NCI-H2171 (cell line): ENCODE data around the gene ENTHD1.
"Not testable (repeated sequence)": the region's sequence is repeated elsewhere in the genome, so short reads cannot be mapped to it uniquely, and the experiment has no call there.

Experiments used
- DNase-seq: peaks from one replicate; lab custom pipeline; 2025; lab: John Stamatoyannopoulos, UW

The ENTHD1 gene

DNA sequence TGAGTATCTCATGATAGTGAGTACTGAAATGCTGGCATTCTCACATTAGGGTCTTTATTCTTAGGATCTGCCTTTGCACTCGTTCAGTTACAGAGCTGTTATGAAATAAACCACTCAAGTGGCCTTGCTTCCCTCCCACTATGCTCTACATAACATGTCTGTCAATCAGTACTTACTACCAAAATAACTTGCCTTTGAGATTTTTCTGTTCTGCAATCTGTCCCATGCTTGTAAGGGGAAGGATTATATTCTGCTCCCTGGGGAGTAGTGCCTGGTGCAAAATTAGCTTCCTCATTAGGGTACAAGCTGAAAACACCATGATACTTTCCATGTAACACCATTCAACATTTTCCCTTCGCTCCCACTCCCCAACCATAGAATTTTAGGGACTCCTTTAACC is 5.4 kb upstream of the ENTHD1 start:
- peak; percentile 71 for DNase-seq

DNA sequence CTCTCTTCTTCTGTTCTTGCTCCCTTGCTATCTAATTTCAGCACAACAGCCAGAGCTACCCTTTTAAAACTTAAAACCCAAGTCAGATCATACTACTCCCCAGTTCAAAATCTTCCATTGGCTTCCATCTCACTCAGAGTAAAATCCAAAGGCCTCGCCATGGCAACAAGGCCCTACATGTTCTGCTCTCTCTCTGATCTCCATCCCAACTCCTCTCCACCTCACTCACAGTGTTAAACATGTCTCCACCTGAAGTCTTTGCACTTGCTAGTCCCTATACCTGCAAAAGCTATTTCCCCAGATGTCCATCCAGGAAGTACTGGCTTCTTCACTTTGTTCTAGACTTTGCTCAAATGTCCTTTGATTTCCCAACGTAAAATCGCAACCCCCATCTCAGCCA is 4.3 kb upstream of the ENTHD1 start:
- DNase-seq: no peak

GRCh38 chr22:39896313-39896996 is 2.9 kb upstream of the ENTHD1 start:
- DNase-seq: no peak

DNA sequence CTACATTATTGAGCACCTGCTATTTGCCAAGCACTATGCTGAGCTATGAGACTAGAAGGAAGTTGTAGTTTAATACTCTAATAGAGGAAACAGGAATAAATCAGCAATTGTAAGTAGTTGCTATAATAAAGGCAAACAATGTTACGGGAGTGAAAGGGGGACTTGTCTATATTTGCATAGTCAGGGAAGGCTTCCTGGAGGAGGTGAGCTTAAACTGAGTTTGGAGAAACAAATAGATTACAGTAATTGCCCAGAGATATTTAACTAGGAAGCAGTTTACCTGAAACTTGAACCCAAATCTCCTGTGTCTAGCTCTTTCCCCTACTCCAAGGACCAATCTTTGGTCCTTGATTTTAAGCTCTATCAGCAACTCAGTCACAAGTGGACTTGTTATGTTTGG is 2.1 kb upstream of the ENTHD1 start:
- DNase-seq: no peak

- no peak for DNase-seq
Observed at GRCh38 chr22:39894554-39895092, 1.1 kb upstream of the ENTHD1 start.

DNA sequence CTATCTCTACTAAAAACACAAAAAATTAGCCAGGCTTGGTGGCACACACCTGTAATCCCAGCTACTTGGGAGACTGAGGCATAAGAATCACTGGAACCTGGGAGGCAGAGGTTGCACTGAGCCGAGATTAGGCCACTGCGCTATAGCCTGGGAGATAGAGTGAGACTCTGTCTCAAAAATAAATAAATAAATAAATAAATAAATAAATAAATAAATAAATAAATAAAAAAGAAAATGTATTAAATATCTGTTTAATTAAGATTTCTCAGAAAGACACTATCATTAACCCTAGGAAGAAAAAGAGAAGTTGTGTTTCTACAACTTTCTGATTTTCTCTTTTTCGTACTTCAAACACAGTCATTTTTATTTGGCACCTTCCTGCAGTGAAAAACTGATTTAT is 3.6 kb downstream of the ENTHD1 start:
- not testable (repeated sequence) for DNase-seq

- DNase-seq: no peak
Observed at GRCh38 chr22:39883057-39883456, 10.5 kb downstream of the ENTHD1 start.

GRCh38 chr22:39880722-39881121 is 12.8 kb downstream of the ENTHD1 start:
- no peak for DNase-seq

DNA sequence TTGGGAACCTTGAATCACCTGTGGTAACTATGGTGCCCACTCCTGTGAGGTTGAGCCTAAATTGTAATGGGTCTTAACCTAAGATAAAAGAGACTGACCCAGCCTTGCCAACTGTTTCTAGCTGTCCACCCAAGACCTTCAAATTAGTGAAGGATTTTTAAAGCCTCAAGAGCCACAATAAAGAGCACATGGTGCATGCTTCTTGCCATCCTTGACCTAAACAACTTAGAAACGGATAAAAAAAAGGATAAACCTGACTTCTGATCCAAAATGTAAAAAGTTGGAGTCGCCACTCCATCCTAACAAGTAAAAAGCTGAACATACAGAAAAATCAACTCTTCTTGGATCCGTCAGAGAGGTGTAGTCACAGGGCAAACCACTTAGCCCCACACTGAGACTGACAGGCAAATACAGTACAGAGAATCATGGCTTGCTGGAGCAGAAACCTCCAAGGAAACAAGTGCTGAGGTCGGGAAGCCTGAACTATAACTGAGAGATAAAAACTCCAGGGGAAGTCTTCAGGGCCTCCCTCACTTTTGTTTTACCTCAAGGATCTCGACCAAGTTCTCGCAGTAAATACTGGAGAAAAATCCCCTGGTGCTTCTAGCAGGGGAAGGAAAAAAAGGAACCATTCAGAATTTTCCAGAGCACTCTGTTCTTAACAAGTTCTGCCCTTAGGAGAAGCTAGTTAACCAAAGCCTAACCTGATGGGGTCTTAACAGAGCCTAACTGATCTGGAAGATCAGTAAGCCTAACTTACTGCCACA is 16.3 kb downstream of the ENTHD1 start:
- no peak for DNase-seq

DNA sequence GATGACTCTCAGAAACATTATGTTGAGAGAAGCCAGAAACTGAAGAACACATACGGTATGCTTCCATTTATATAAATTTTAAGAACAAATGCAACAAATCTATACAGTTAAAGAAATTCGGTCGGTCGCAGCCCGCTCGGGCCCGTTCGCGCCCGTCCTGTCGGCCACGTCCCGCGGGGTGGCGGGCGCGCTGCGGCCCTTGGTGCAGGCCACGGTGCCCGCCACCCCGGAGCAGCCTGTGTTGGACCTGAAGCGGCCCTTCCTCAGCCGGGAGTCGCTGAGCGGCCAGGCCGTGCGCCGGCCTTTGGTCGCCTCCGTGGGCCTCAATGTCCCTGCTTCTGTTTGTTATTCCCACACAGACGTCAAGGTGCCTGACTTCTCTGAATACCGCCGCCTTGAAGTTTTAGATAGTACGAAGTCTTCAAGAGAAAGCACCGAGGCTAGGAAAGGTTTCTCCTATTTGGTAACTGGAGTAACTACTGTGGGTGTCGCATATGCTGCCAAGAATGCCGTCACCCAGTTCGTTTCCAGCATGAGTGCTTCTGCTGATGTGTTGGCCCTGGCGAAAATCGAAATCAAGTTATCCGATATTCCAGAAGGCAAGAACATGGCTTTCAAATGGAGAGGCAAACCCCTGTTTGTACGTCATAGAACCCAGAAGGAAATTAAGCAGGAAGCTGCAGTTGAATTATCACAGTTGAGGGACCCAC is 18.2 kb downstream of the ENTHD1 start:
- not testable (repeated sequence) for DNase-seq

GRCh38 chr22:39873965-39874364 is 19.6 kb downstream of the ENTHD1 start:
- no peak for DNase-seq

DNA sequence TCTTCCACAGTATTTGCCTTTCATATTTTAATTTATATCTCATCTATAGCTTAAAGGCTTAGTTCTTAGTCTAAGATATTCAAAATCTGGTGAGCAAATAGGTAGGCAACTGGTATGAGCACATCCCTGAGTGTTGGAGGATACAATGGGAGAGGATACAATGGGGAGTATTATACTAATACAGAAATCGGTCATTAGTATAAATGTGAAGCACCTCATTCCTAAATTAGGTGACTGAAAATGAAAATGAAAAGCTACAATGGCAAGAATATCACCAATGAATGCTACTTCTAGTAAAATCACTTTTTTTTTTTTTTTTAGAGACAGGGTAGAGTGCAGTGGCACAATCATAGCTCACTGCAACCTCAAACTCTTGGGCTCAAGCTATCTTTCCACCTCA is 21.0 kb downstream of the ENTHD1 start:
- DNase-seq: no peak

DNA sequence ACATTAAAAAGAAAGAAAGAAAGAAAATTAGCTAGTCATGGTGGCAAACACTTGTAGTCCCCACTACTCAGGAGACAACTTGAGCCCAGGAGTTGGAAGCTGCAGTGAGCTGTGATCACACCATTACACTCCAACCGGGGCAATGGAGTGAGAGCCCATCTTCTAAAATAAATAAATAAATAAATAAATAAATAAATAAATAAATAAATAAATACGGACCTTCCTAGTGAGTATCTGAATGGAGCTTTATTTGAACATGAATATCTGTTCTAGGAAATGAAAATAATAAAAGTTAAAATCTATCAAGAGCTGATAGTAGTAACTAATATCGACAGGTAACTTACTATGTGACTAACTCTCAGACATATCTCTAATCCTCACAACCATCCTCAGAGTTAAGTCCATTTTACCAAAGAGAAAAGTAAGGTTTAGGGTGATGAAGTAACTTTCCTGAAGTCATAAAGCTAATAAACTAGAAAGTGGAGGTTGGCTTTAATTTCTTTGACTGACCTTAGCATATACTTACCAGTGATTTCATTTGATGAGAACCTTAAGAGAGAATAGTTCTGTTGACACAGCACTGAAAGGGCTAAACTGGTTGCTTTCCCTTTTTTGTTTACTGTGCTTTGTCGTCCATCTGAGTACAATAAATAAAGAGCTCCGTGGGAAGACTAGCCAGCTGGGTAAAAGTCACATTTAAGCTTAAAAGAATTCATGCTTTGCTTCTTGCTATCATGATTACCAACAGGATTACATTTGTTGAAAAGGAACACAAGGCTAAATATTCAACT is 22.4 kb downstream of the ENTHD1 start:
- no peak for DNase-seq

DNA sequence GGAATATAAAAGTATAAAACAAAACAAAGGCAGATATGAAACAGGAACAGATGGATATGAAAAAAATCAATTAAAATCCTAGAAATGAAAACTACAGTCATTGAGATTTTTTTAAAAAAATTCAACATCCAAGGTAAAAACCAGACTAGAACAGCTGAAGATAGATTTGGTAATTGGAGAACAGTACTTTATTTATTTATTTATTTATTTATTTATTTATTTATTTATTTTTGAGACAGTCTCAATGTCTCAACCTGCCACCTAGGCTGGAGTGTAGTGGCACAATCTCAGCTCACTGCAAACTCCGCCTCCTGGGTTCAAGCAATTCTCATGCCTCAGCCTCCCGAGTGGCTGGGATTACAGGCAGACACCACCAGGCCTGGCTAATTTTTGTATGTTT is 23.8 kb downstream of the ENTHD1 start:
- DNase-seq: not testable (repeated sequence)

GRCh38 chr22:39868741-39869140 is 24.8 kb downstream of the ENTHD1 start:
- no peak for DNase-seq

DNA sequence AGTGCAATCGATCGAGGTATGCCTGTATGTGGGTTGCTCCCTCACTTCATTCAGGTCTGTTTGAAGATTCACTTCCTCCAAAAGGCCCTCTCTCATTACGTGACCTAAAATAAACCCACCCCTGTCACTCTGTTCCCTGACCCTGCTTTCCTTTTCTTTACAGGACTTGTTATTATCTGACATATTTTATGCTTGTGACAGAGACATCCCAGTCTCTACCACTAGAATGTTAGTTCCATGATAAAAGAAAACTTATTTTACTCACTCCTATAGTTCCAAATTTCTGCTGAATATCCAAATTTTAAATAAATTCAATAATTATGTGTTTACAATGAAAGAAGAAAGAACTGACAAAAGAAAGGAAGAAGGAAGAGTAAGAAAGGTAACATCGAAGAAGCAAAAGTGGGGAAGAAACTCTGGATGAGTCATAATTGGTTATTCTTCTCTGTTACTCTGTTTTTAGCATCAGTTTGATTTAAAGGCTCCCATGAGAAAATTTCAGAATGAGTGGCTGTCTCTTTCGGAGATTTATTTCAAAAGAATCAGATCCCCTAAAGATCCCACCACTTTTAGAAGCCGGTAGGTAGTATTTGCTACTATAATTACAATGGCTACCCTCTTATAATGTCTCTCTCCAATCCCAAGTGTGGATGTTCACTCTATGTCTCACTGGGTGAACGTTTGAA is 33.5 kb downstream of the ENTHD1 start:
- no peak for DNase-seq

- no peak for DNase-seq
Observed at GRCh38 chr22:39856588-39856987, 37.0 kb downstream of the ENTHD1 start.

DNA sequence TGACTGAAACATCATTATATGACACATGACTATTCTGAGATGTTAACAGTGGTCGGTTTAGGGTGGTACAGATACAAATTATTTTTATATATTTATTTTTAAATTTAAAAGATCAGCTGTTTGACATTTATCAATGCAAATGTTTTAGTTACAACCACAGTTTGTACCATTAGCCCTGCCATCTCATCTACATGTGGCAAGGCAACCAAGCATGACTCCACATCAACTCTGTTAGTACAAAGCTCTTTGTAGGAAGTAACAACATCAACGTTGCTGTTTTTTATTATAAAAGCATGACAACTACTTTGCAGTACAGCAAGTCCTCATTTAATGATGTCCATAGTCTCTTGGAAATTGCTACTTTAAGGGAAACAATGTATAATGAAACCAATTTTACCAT is 40.8 kb downstream of the ENTHD1 start:
- DNase-seq: no peak

GRCh38 chr22:39851606-39852315 is 41.8 kb downstream of the ENTHD1 start:
- DNase-seq: no peak

DNA sequence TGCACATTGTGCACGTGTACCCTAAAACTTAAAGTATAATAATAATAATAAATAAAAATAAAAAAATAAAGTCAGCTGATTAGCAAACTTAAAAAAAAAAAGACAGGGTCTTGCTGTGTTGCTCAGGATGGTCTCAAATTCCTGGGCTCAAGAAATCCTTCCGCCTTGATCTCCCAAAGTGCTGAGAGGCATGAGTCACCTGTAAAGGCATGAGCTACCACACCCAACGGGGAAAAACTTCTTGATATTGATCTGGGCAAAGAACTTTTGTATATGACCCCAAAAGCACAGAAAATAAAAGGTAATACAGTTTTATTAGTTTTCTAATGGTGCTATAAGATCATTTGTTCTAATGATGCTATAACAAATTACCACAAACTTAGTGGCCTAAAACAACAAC is 46.1 kb downstream of the ENTHD1 start:
- DNase-seq: no peak

DNA sequence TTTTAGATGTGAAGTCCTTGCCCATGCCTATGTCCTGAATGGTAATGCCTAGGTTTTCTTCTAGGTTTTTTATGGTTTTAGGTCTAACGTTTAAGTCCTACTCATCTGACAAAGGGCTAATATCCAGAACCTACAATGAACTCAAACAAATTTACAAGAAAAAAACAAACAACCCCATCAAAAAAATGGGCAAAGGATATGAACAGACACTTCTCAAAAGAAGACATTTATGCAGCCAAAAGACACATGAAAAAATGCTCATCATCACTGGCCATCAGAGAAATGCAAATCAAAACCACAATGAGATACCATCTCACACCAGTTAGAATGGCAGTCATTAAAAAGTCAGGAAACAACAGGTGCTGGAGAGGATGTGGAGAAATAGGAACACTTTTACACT is 47.0 kb downstream of the ENTHD1 start:
- not testable (repeated sequence) for DNase-seq
